Astrocyte (in vitro differentiated cells and primary cell): Measurements from ENCODE around the gene BMPR1B. TPM values are rescaled to one million over a fixed set of nuclear protein-coding genes. Genes with fewer than 3 reads are reported as not detected.

Experiments used
- DNase-seq: peaks from one replicate; pipeline ENCODE4 v3.0.0-alpha.2; 2010; ENCODE audit warnings: low read depth
- FAIRE-seq: peaks from 2 replicates; lab custom pipeline; 2011; peaks lifted over from hg19 to GRCh38; lab: Jason Lieb, UNC
- H2AFZ ChIP-seq: 2 replicates; pipeline ENCODE4 v1.6.0; 2012; ENCODE audit warnings: low read depth, low read length, inconsistent platforms
- H3K27ac ChIP-seq: 2 replicates; pipeline ENCODE4 v1.5.1; 2011; ENCODE audit warnings: low read depth, low read length, inconsistent platforms
- H3K27me3 ChIP-seq: 2 replicates; pipeline ENCODE4 v1.6.0; 2011; ENCODE audit warnings: low read length, inconsistent platforms; ENCODE audit not compliant: insufficient read depth
- H3K36me3 ChIP-seq: 2 replicates; pipeline ENCODE4 v1.5.1; 2011; ENCODE audit warnings: low read length, inconsistent platforms; ENCODE audit not compliant: insufficient read depth
- H3K4me1 ChIP-seq: 2 replicates; pipeline ENCODE4 v1.5.1; 2011; ENCODE audit warnings: low read length, inconsistent platforms; ENCODE audit not compliant: insufficient read depth
- H3K4me2 ChIP-seq: 2 replicates; pipeline ENCODE4 v1.6.0; 2012; ENCODE audit warnings: low read length, inconsistent platforms
- H3K4me3 ChIP-seq: 2 replicates; pipeline ENCODE4 v1.5.1; 2011; ENCODE audit warnings: low read depth, mild to moderate bottlenecking, low read length, inconsistent platforms; ENCODE audit not compliant: insufficient read depth
- H3K79me2 ChIP-seq: 2 replicates; pipeline ENCODE4 v1.6.0; 2012; ENCODE audit warnings: mild to moderate bottlenecking, low read length, inconsistent platforms; ENCODE audit not compliant: insufficient read depth
- H3K9ac ChIP-seq: 2 replicates; pipeline ENCODE4 v1.6.0; 2012; ENCODE audit warnings: mild to moderate bottlenecking, low read length, inconsistent platforms
- H3K9me3 ChIP-seq: 2 replicates; pipeline ENCODE4 v1.5.1; 2012; ENCODE audit warnings: low read depth, mild to moderate bottlenecking, low read length, inconsistent platforms; ENCODE audit not compliant: insufficient read depth
- H4K20me1 ChIP-seq: 2 replicates; pipeline ENCODE4 v1.6.0; 2012; ENCODE audit warnings: low read length, inconsistent platforms; ENCODE audit not compliant: insufficient read depth
- H3K27ac Mint-ChIP-seq: one replicate; pipeline ENCODE4 v1.8.0; 2021; ENCODE audit warnings: mild to moderate bottlenecking, mixed read lengths; ENCODE audit not compliant: unreplicated experiment
- H3K27me3 Mint-ChIP-seq: one replicate; pipeline ENCODE4 v1.8.0; 2021; ENCODE audit warnings: low read depth, mixed read lengths; ENCODE audit not compliant: unreplicated experiment
- H3K36me3 Mint-ChIP-seq: one replicate; pipeline ENCODE4 v1.8.0; 2021; ENCODE audit warnings: low read depth, mixed read lengths; ENCODE audit not compliant: unreplicated experiment
- H3K4me1 Mint-ChIP-seq: one replicate; pipeline ENCODE4 v1.8.0; 2021; ENCODE audit warnings: low read depth, mixed read lengths; ENCODE audit not compliant: unreplicated experiment
- H3K4me3 Mint-ChIP-seq: one replicate; pipeline ENCODE4 v1.8.0; 2021; ENCODE audit warnings: mild to moderate bottlenecking, moderate library complexity, mixed read lengths; ENCODE audit not compliant: unreplicated experiment
- H3K9me3 Mint-ChIP-seq: one replicate; pipeline ENCODE4 v1.8.0; 2021; ENCODE audit warnings: mild to moderate bottlenecking, mixed read lengths; ENCODE audit not compliant: unreplicated experiment
- CTCF ChIP-seq: IDR thresholded peaks from 2 replicates; pipeline ENCODE4 v1.5.1; 2011; ENCODE audit warnings: low read depth, mild to moderate bottlenecking, inconsistent platforms, low read length, moderate library complexity; ENCODE audit not compliant: insufficient read depth
- EZH2 ChIP-seq: IDR thresholded peaks from 2 replicates; pipeline ENCODE4 v1.6.1; 2012; ENCODE audit warnings: mild to moderate bottlenecking, low read length, inconsistent platforms; ENCODE audit not compliant: insufficient read depth
- total RNA-seq: library from RNA; stranded (reverse); gene quantifications from 2 replicates; pipeline ENCODE4 v1.2.1, GENCODE V29; 2021

Gene BMPR1B
- total RNA-seq, 1 donor from 2014 or later: 14.1 TPM

- Mint-ChIP-seq H3K4me1 (peaks cover 15% of the 10 kb centered on the region), H3K36me3 (no peaks in the 10 kb centered on the region), H3K27me3 (no peaks in the 10 kb centered on the region), H3K4me3 (no peak overlapping the region), H3K27ac (peak overlapping the region; percentile 73), H3K9me3 (no peaks in the 10 kb centered on the region)
- no peaks in the 10 kb centered on the region for H3K36me3 ChIP-seq
- H3K4me3 ChIP-seq: peak overlapping the region; percentile 35
- no peak for FAIRE-seq
- H3K9ac ChIP-seq: peak overlapping the region; percentile 39
- TF ChIP-seq EZH2 (no peak), CTCF (no peak)
- H3K9me3 ChIP-seq: no peaks in the 10 kb centered on the region
- H3K79me2 ChIP-seq: no peaks in the 10 kb centered on the region
- no peaks in the 10 kb centered on the region for H4K20me1 ChIP-seq
- H3K27ac ChIP-seq: peak overlapping the region; percentile 63
- H3K4me1 ChIP-seq: peaks cover 26% of the 10 kb centered on the region
- DNase-seq: peak; percentile 67
- no peak overlapping the region for H2AFZ ChIP-seq
- H3K27me3 ChIP-seq: no peaks in the 10 kb centered on the region
- peak overlapping the region; percentile 71 for H3K4me2 ChIP-seq
These were observed 217.0 kb downstream of the BMPR1B start for GRCh38 chr4:94974773-94975172.

GRCh38 chr4:94976371-94977011 is 218.7 kb downstream of the BMPR1B start:
- DNase-seq: peak; percentile 71
- H2AFZ ChIP-seq: peak overlapping the region; percentile 29
- Mint-ChIP-seq H3K9me3 (no peaks in the 10 kb centered on the region), H3K36me3 (no peaks in the 10 kb centered on the region), H3K4me1 (peaks cover 15% of the 10 kb centered on the region), H3K27me3 (no peaks in the 10 kb centered on the region), H3K4me3 (no peak overlapping the region), H3K27ac (no peak overlapping the region)
- no peak overlapping the region for H3K4me3 ChIP-seq
- no peaks in the 10 kb centered on the region for H3K79me2 ChIP-seq
- H3K4me2 ChIP-seq: peak overlapping the region; percentile 66
- FAIRE-seq: peak; percentile 71
- H3K9me3 ChIP-seq: no peaks in the 10 kb centered on the region
- H3K27me3 ChIP-seq: no peaks in the 10 kb centered on the region
- H4K20me1 ChIP-seq: no peaks in the 10 kb centered on the region
- peak overlapping the region; percentile 14 for H3K9ac ChIP-seq
- peak overlapping the region; percentile 74 for H3K27ac ChIP-seq
- no peak for TF ChIP-seq CTCF
- TF ChIP-seq EZH2: no peak
- peaks cover 26% of the 10 kb centered on the region for H3K4me1 ChIP-seq
- no peaks in the 10 kb centered on the region for H3K36me3 ChIP-seq

DNA sequence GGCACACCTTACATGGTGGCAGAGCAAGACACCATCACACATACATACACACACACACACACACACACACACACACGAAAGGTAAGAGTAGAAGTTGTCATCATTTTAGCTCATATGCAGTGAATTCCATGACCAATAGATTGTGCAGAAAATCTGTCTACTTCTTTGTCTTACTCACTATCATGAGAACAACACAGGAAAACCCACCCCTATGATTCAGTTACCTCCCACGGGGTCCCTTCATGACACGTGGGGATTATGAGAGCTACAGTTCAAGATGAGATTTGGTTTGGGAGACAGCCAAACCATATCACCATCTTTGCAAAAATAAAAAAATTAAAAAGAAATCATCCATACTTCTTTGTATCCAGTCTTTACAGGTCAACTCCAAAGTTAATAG is 221.1 kb downstream of the BMPR1B start:
- Histone ChIP-seq H3K9ac (no peak overlapping the region), H3K9me3 (no peaks in the 10 kb centered on the region), H2AFZ (no peak overlapping the region), H3K79me2 (no peaks in the 10 kb centered on the region), H3K4me1 (peaks cover 26% of the 10 kb centered on the region), H4K20me1 (no peaks in the 10 kb centered on the region), H3K27me3 (no peaks in the 10 kb centered on the region), H3K4me2 (peak overlapping the region; percentile 24), H3K36me3 (no peaks in the 10 kb centered on the region), H3K4me3 (no peak overlapping the region), H3K27ac (peak overlapping the region; percentile 51)
- no peaks in the 10 kb centered on the region for H3K27me3 Mint-ChIP-seq
- H3K4me3 Mint-ChIP-seq: no peak overlapping the region
- TF ChIP-seq EZH2: no peak
- no peak for TF ChIP-seq CTCF
- peak; percentile 55 for DNase-seq
- H3K9me3 Mint-ChIP-seq: no peaks in the 10 kb centered on the region
- H3K36me3 Mint-ChIP-seq: no peaks in the 10 kb centered on the region
- peaks cover 15% of the 10 kb centered on the region for H3K4me1 Mint-ChIP-seq
- FAIRE-seq: no peak
- H3K27ac Mint-ChIP-seq: no peak overlapping the region
